ENCODE data around the gene CORO7. TPM values are rescaled to one million over a fixed set of nuclear protein-coding genes. Genes with fewer than 3 reads are reported as not detected.

Gene CORO7
- polyA plus RNA-seq (2012; ENCODE audit: insufficient read depth, insufficient read length, low read depth), result 72.6 TPM

- DNase-seq, result peak; percentile 98
- TF ChIP-seq CTCF (IDR thresholded peaks at IDR 0.05; ENCODE audit: low read depth, low read length), result no peak
- no peaks in the 10 kb centered on the region for H3K27me3 ChIP-seq
- no peaks in the 10 kb centered on the region for H3K4me1 ChIP-seq
- H3K9me3 ChIP-seq, result no peaks in the 10 kb centered on the region
- H3K4me3 ChIP-seq (ENCODE audit: low read depth, low read length), result peak within 1 kb of the TSS; percentile 76
- no peaks in the 10 kb centered on the region for H3K36me3 ChIP-seq
Observed at GRCh38 chr16:4416200-4417032, at the start of gene CORO7. Gene CORO7 (minus strand): TSS chr16:4416596. CDS start chr16:4416518, 78 bp downstream.

- Histone ChIP-seq H3K36me3 (peaks cover 18% of the 10 kb centered on the region), H3K9me3 (no peaks in the 10 kb centered on the region), H3K4me3 (ENCODE audit: low read depth, low read length) (no peak overlapping the region)
Observed at GRCh38 chr16:4463522-4464163, 47.2 kb upstream of the CORO7 start.

GRCh38 chr16:4461250-4462085, 45.1 kb upstream of the CORO7 start:
- no peak for TF ChIP-seq CTCF (IDR thresholded peaks at IDR 0.05; ENCODE audit: low read depth, low read length)
- no peak overlapping the region for H3K4me3 ChIP-seq (ENCODE audit: low read depth, low read length)
- H3K36me3 ChIP-seq, result peaks cover 36% of the 10 kb centered on the region
- H3K9me3 ChIP-seq, result no peaks in the 10 kb centered on the region
- H3K4me1 ChIP-seq, result no peaks in the 10 kb centered on the region
- no peaks in the 10 kb centered on the region for H3K27me3 ChIP-seq
- DNase-seq, result no peak

More at GRCh38 chr16:4463522-4464163, 47.2 kb upstream of the CORO7 start:
- no peak for DNase-seq
- Histone ChIP-seq H3K27me3 (no peaks in the 10 kb centered on the region), H3K4me1 (no peaks in the 10 kb centered on the region)
- no peak for TF ChIP-seq CTCF (IDR thresholded peaks at IDR 0.05; ENCODE audit: low read depth, low read length)

- Histone ChIP-seq H3K9me3 (no peaks in the 10 kb centered on the region), H3K4me3 (ENCODE audit: low read depth, low read length) (no peak overlapping the region), H3K4me1 (no peaks in the 10 kb centered on the region), H3K27me3 (no peaks in the 10 kb centered on the region), H3K36me3 (peaks cover 42% of the 10 kb centered on the region)
- DNase-seq, result no peak
- TF ChIP-seq CTCF (IDR thresholded peaks at IDR 0.05; ENCODE audit: low read depth, low read length), result no peak
Observed at GRCh38 chr16:4460936-4461249, 44.5 kb upstream of the CORO7 start.

- TF ChIP-seq CTCF (IDR thresholded peaks at IDR 0.05; ENCODE audit: low read depth, low read length), result no peak
- no peaks in the 10 kb centered on the region for H3K4me1 ChIP-seq
- no peak overlapping the region for H3K4me3 ChIP-seq (ENCODE audit: low read depth, low read length)
- no peak for DNase-seq
- H3K36me3 ChIP-seq, result peaks cover 73% of the 10 kb centered on the region
- no peaks in the 10 kb centered on the region for H3K27me3 ChIP-seq
- H3K9me3 ChIP-seq, result no peaks in the 10 kb centered on the region
Observed at GRCh38 chr16:4455951-4456350, 39.6 kb upstream of the CORO7 start.
